GM12873 (cell line): ENCODE results near the gene ADAMTSL4.

Source experiments
- TF ChIP-seq, protein P1 (sequence below): IDR thresholded peaks from 2 replicates; pipeline ENCODE4 v1.5.1; 2012; ENCODE audit warnings: low read depth, mild to moderate bottlenecking, moderate library complexity, low read length, control low read depth; ENCODE audit not compliant: insufficient read depth; ENCODE audit errors: missing control alignments

The ADAMTSL4 gene

GRCh38 chr1:150546294-150546937, 2.8 kb upstream of the ADAMTSL4 start:
- TF ChIP-seq, protein P1, sequence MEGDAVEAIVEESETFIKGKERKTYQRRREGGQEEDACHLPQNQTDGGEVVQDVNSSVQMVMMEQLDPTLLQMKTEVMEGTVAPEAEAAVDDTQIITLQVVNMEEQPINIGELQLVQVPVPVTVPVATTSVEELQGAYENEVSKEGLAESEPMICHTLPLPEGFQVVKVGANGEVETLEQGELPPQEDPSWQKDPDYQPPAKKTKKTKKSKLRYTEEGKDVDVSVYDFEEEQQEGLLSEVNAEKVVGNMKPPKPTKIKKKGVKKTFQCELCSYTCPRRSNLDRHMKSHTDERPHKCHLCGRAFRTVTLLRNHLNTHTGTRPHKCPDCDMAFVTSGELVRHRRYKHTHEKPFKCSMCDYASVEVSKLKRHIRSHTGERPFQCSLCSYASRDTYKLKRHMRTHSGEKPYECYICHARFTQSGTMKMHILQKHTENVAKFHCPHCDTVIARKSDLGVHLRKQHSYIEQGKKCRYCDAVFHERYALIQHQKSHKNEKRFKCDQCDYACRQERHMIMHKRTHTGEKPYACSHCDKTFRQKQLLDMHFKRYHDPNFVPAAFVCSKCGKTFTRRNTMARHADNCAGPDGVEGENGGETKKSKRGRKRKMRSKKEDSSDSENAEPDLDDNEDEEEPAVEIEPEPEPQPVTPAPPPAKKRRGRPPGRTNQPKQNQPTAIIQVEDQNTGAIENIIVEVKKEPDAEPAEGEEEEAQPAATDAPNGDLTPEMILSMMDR: no peak

DNA sequence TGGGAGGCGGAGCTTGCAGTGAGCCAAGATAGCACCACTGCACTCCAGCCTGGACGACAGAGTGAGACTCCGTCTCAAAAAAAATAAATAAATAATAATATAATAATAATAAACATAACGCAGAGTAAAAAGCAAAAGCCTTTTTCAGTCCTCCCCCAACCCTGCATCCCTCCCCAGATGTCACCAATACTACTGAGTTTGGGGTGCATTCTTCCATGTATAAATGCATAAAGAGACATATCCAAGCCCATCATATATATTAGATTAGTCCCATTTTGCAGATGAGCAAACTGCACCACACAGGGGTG, 930 bp upstream of the ADAMTSL4 start:
- TF ChIP-seq, protein P1: no peak

GRCh38 chr1:150549496-150550221, 451 bp downstream of the ADAMTSL4 start:
- TF ChIP-seq, protein P1: no peak

GRCh38 chr1:150550222-150551050, 1.2 kb downstream of the ADAMTSL4 start:
- TF ChIP-seq, protein P1: no peak

DNA sequence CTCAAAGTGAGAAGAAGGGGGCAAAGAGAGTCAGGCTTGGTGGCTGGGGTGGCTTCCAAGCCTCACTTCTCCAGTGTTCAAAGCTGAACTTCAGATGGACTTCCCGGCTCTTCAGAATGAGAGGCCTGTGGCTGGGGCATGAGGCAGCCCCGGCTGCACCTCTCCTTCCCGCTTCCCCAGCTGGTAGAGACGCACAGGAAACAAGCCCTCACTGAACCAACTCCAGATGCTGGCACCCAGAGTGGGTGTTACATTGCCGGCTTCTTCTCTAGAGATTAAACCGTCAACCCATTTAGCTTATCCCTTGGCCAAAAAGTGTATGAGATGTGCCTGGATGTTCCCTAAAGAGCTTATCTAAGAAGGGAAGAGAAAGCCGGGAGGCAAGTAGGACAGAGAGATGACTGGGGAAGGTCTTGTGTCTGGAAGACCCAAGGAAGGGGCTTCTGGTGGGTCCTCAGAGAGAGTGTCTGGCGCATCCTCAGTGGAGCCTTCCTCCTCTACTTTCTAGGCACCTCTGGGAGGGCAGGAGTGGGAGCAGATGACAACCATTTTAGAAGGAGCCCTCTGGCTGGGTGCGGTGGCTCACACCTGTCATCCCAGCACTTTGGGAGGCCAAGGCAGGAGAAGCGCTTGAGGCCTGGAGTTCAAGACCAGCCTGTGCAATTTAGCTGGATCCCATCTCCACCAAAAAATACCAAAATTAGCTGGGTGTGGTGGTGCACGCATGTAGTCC, 2.0 kb downstream of the ADAMTSL4 start:
- TF ChIP-seq, protein P1: no peak

DNA sequence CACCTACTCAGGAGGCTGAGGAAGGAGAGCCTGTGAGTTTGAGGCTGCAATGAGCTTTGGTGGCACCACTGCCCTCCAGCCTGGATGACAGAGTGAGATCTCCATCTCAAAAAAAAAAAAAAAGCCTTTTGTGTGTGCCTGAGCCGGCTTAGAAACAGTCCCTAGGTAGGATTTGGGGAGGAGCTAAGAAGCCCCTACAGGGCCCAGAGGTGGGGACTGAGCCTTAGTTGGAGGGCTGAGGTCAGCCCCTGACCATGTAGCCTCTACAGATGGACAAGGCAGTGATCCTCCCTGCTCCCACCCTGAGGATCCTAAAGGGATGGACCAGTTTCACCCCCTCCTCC, 2.5 kb downstream of the ADAMTSL4 start:
- TF ChIP-seq, protein P1: no peak
